Chondrocyte (in vitro differentiated cells): ENCODE results near the gene MUC5AC. TPM values are rescaled to one million over a fixed set of nuclear protein-coding genes. Genes with fewer than 3 reads are reported as not detected.

Experiments
- DNase-seq: peaks from one replicate; pipeline ENCODE4 v3.0.0; 2021; ENCODE audit warnings: mixed read lengths, low spot score
- H3K27ac Mint-ChIP-seq: one replicate; pipeline ENCODE4 v1.8.0; 2021; ENCODE audit warnings: mild to moderate bottlenecking, moderate library complexity, mixed read lengths; ENCODE audit not compliant: unreplicated experiment
- H3K27me3 Mint-ChIP-seq: 2 replicates; pipeline ENCODE4 v1.8.0; 2021; ENCODE audit warnings: low read depth, mixed read lengths
- H3K36me3 Mint-ChIP-seq: 2 replicates; pipeline ENCODE4 v1.8.0; 2021; ENCODE audit warnings: low read depth, mixed read lengths
- H3K4me1 Mint-ChIP-seq: 2 replicates; pipeline ENCODE4 v1.8.0; 2021; ENCODE audit warnings: low read depth, mild to moderate bottlenecking, mixed read lengths
- H3K4me3 Mint-ChIP-seq: one replicate; pipeline ENCODE4 v1.8.0; 2021; ENCODE audit warnings: mild to moderate bottlenecking, moderate library complexity, mixed read lengths; ENCODE audit not compliant: unreplicated experiment
- H3K9me3 Mint-ChIP-seq: 2 replicates; pipeline ENCODE4 v1.8.0; 2021; ENCODE audit warnings: low read depth, mixed read lengths
- total RNA-seq: library from RNA; stranded (reverse); gene quantifications from 3 replicates; pipeline ENCODE4 v1.2.1, GENCODE V29; 2021
- TF ChIP-seq, protein P1 (sequence below): fragments of 200-600 bp; sonication (generic); IDR thresholded peaks from 2 replicates; pipeline ENCODE4 v1.5.0; 2021; ENCODE audit warnings: antibody characterized with exemption, mild to moderate bottlenecking, moderate library complexity

Gene MUC5AC
- total RNA-seq, 1 donor from 2014 or later = not detected

- peak; percentile 77 for DNase-seq
- H3K27ac Mint-ChIP-seq = no peak overlapping the region
- H3K4me3 Mint-ChIP-seq = no peak overlapping the region
- TF ChIP-seq, protein P1, sequence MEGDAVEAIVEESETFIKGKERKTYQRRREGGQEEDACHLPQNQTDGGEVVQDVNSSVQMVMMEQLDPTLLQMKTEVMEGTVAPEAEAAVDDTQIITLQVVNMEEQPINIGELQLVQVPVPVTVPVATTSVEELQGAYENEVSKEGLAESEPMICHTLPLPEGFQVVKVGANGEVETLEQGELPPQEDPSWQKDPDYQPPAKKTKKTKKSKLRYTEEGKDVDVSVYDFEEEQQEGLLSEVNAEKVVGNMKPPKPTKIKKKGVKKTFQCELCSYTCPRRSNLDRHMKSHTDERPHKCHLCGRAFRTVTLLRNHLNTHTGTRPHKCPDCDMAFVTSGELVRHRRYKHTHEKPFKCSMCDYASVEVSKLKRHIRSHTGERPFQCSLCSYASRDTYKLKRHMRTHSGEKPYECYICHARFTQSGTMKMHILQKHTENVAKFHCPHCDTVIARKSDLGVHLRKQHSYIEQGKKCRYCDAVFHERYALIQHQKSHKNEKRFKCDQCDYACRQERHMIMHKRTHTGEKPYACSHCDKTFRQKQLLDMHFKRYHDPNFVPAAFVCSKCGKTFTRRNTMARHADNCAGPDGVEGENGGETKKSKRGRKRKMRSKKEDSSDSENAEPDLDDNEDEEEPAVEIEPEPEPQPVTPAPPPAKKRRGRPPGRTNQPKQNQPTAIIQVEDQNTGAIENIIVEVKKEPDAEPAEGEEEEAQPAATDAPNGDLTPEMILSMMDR = no peak
- no peaks in the 10 kb centered on the region for H3K36me3 Mint-ChIP-seq
- H3K27me3 Mint-ChIP-seq = peaks cover 2% of the 10 kb centered on the region
- no peaks in the 10 kb centered on the region for H3K9me3 Mint-ChIP-seq
- no peaks in the 10 kb centered on the region for H3K4me1 Mint-ChIP-seq
Measured at GRCh38 chr11:1178906-1179305, 21.2 kb downstream of the MUC5AC start.

GRCh38 chr11:1179641-1180040 is 21.9 kb downstream of the MUC5AC start:
- Mint-ChIP-seq H3K4me1 (no peaks in the 10 kb centered on the region), H3K27me3 (peaks cover 2% of the 10 kb centered on the region), H3K36me3 (no peaks in the 10 kb centered on the region), H3K9me3 (no peaks in the 10 kb centered on the region), H3K4me3 (no peak overlapping the region), H3K27ac (no peak overlapping the region)
- TF ChIP-seq, protein P1 = no peak
- peak; percentile 77 for DNase-seq

GRCh38 chr11:1180171-1180570 is 22.4 kb downstream of the MUC5AC start:
- H3K4me3 Mint-ChIP-seq = no peak overlapping the region
- DNase-seq = no peak
- H3K4me1 Mint-ChIP-seq = no peaks in the 10 kb centered on the region
- no peaks in the 10 kb centered on the region for H3K9me3 Mint-ChIP-seq
- no peak overlapping the region for H3K27ac Mint-ChIP-seq
- no peaks in the 10 kb centered on the region for H3K36me3 Mint-ChIP-seq
- TF ChIP-seq, protein P1 = no peak
- peaks cover 2% of the 10 kb centered on the region for H3K27me3 Mint-ChIP-seq

GRCh38 chr11:1180947-1181391 is 23.2 kb downstream of the MUC5AC start:
- Mint-ChIP-seq H3K4me1 (no peaks in the 10 kb centered on the region), H3K27me3 (peaks cover 2% of the 10 kb centered on the region), H3K4me3 (no peak overlapping the region), H3K9me3 (no peaks in the 10 kb centered on the region), H3K36me3 (no peaks in the 10 kb centered on the region), H3K27ac (no peak overlapping the region)
- TF ChIP-seq, protein P1 = no peak
- DNase-seq = no peak

GRCh38 chr11:1181420-1181819 is 23.7 kb downstream of the MUC5AC start:
- no peaks in the 10 kb centered on the region for H3K4me1 Mint-ChIP-seq
- H3K4me3 Mint-ChIP-seq = no peak overlapping the region
- no peak for DNase-seq
- H3K27ac Mint-ChIP-seq = no peak overlapping the region
- TF ChIP-seq, protein P1 = no peak
- H3K36me3 Mint-ChIP-seq = no peaks in the 10 kb centered on the region
- no peaks in the 10 kb centered on the region for H3K9me3 Mint-ChIP-seq
- H3K27me3 Mint-ChIP-seq = peaks cover 2% of the 10 kb centered on the region
